ENCODE measurements around the gene ARR3.

- TF ChIP-seq, protein P1, sequence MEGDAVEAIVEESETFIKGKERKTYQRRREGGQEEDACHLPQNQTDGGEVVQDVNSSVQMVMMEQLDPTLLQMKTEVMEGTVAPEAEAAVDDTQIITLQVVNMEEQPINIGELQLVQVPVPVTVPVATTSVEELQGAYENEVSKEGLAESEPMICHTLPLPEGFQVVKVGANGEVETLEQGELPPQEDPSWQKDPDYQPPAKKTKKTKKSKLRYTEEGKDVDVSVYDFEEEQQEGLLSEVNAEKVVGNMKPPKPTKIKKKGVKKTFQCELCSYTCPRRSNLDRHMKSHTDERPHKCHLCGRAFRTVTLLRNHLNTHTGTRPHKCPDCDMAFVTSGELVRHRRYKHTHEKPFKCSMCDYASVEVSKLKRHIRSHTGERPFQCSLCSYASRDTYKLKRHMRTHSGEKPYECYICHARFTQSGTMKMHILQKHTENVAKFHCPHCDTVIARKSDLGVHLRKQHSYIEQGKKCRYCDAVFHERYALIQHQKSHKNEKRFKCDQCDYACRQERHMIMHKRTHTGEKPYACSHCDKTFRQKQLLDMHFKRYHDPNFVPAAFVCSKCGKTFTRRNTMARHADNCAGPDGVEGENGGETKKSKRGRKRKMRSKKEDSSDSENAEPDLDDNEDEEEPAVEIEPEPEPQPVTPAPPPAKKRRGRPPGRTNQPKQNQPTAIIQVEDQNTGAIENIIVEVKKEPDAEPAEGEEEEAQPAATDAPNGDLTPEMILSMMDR (IDR thresholded peaks at IDR 0.05; ENCODE audit: poor library complexity, severe bottlenecking) = no peak
- no peak for TF ChIP-seq TAF1 (IDR thresholded peaks at IDR 0.05; ENCODE audit: low read depth)
- TF ChIP-seq MXI1 (conservative IDR thresholded peaks at IDR 0.05; ENCODE audit: poor library complexity, severe bottlenecking) = no peak
- TF ChIP-seq EP300 (conservative IDR thresholded peaks at IDR 0.05; ENCODE audit: poor library complexity, severe bottlenecking) = no peak
- no peak for TF ChIP-seq EZH2 (IDR thresholded peaks at IDR 0.05; ENCODE audit: borderline replicate concordance, insufficient read depth, low read length, poor library complexity, severe bottlenecking)
- TF ChIP-seq, protein P2, sequence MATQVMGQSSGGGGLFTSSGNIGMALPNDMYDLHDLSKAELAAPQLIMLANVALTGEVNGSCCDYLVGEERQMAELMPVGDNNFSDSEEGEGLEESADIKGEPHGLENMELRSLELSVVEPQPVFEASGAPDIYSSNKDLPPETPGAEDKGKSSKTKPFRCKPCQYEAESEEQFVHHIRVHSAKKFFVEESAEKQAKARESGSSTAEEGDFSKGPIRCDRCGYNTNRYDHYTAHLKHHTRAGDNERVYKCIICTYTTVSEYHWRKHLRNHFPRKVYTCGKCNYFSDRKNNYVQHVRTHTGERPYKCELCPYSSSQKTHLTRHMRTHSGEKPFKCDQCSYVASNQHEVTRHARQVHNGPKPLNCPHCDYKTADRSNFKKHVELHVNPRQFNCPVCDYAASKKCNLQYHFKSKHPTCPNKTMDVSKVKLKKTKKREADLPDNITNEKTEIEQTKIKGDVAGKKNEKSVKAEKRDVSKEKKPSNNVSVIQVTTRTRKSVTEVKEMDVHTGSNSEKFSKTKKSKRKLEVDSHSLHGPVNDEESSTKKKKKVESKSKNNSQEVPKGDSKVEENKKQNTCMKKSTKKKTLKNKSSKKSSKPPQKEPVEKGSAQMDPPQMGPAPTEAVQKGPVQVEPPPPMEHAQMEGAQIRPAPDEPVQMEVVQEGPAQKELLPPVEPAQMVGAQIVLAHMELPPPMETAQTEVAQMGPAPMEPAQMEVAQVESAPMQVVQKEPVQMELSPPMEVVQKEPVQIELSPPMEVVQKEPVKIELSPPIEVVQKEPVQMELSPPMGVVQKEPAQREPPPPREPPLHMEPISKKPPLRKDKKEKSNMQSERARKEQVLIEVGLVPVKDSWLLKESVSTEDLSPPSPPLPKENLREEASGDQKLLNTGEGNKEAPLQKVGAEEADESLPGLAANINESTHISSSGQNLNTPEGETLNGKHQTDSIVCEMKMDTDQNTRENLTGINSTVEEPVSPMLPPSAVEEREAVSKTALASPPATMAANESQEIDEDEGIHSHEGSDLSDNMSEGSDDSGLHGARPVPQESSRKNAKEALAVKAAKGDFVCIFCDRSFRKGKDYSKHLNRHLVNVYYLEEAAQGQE (IDR thresholded peaks at IDR 0.05; ENCODE audit: borderline replicate concordance) = no peak
Measured at GRCh38 chrX:70253377-70254062, 14.6 kb upstream of the ARR3 start.
